Keratinocyte (primary cell): ENCODE data around the gene IL1RL2. TPM values are rescaled to one million over a fixed set of nuclear protein-coding genes. Genes with fewer than 3 reads are reported as not detected.

Source experiments
- DNase-seq: peaks from one replicate; pipeline ENCODE4 v3.0.0-alpha.2; 2011; ENCODE audit warnings: low read depth, missing footprints, low spot score
- FAIRE-seq: peaks from 2 replicates; lab custom pipeline; 2011; peaks lifted over from hg19 to GRCh38; lab: Jason Lieb, UNC
- H2AFZ ChIP-seq: 2 replicates; pipeline ENCODE4 v1.6.0; 2012; ENCODE audit warnings: low read length, control low read depth, inconsistent platforms; ENCODE audit not compliant: control insufficient read depth
- H3K27ac ChIP-seq: 2 replicates; pipeline ENCODE4 v1.5.1; 2011; ENCODE audit warnings: low read length; ENCODE audit not compliant: control insufficient read depth, insufficient read depth
- H3K27me3 ChIP-seq: 3 replicates; pipeline ENCODE4 v1.6.0; 2011; ENCODE audit warnings: low read length; ENCODE audit not compliant: control insufficient read depth, insufficient read depth; ENCODE audit errors: extremely low read depth
- H3K36me3 ChIP-seq, 2 experiments: 2 replicates in 1 of 2; 3 replicates in 1 of 2; pipeline ENCODE4 v1.5.1; 2011; ENCODE audit warnings: low read length in 2 of 2, mild to moderate bottlenecking in 1 of 2; ENCODE audit not compliant: control insufficient read depth in 2 of 2, insufficient read depth in 2 of 2; ENCODE audit errors: extremely low read depth in 1 of 2
- H3K4me1 ChIP-seq: 3 replicates; pipeline ENCODE4 v1.5.1; 2011; ENCODE audit warnings: low read length; ENCODE audit not compliant: control insufficient read depth, insufficient read depth; ENCODE audit errors: extremely low read depth
- H3K4me2 ChIP-seq: 3 replicates; pipeline ENCODE4 v1.6.0; 2011; ENCODE audit warnings: low read depth, low read length; ENCODE audit not compliant: control insufficient read depth, insufficient read depth; ENCODE audit errors: extremely low read depth
- H3K4me3 ChIP-seq, 3 experiments: fragments of 200-600 bp in 1 of 3; sonication (generic) in 1 of 3; 2 replicates in 2 of 3; 3 replicates in 1 of 3; pipeline ENCODE4 v1.5.1; 2011 to 2016; ENCODE audit warnings: low read length in 3 of 3, mild to moderate bottlenecking in 3 of 3, control low read depth in 2 of 3, inconsistent platforms in 1 of 3, low read depth in 1 of 3, mixed read lengths in 1 of 3, mixed run types in 1 of 3, moderate library complexity in 1 of 3; ENCODE audit not compliant: control insufficient read depth in 2 of 3, insufficient read depth in 2 of 3; ENCODE audit errors: extremely low read depth in 1 of 3
- H3K79me2 ChIP-seq: 2 replicates; pipeline ENCODE4 v1.6.0; 2012; ENCODE audit warnings: low read length; ENCODE audit not compliant: control insufficient read depth, insufficient read depth
- H3K9ac ChIP-seq: 3 replicates; pipeline ENCODE4 v1.6.0; 2011; ENCODE audit warnings: low read length; ENCODE audit not compliant: control insufficient read depth, insufficient read depth; ENCODE audit errors: extremely low read depth
- H3K9me1 ChIP-seq: 3 replicates; pipeline ENCODE4 v1.6.0; 2011; ENCODE audit warnings: low read length; ENCODE audit not compliant: control insufficient read depth, insufficient read depth; ENCODE audit errors: extremely low read depth
- H3K9me3 ChIP-seq: 2 replicates; pipeline ENCODE4 v1.5.1; 2012; ENCODE audit warnings: low read depth, low read length; ENCODE audit not compliant: control insufficient read depth
- H4K20me1 ChIP-seq: 3 replicates; pipeline ENCODE4 v1.6.0; 2011; ENCODE audit warnings: low read length; ENCODE audit not compliant: control insufficient read depth, insufficient read depth; ENCODE audit errors: extremely low read depth
- EZH2 ChIP-seq: IDR thresholded peaks from one replicate; pipeline ENCODE4 v1.6.1; 2012; ENCODE audit warnings: inconsistent platforms, mild to moderate bottlenecking, low read length, moderate library complexity
- dilution Hi-C: fragments of 300-500 bp; cut with MboI; formaldehyde crosslinking; loops from one replicate; pipeline ENCODE4 v1.7.0; 2020; ENCODE audit warnings: low sequenced_read_pairs; ENCODE audit not compliant: extremely low pct_ligation_motif_present
- polyA plus RNA-seq, 5 experiments: library from polyadenylated mRNA; depleted of rRNA in 3 of 5; stranded (reverse) in 3 of 5; stranded (forward) in 1 of 5; unstranded in 1 of 5; fragments of >200 nt; gene quantifications; 1 replicate in 1 of 5; 2 replicates in 3 of 5; 3 replicates in 1 of 5; pipeline versions ENCODE4 v1.2.1 to v1.2.3, GENCODE V29; 2011 to 2012; ENCODE audit warnings: missing spikeins in 2 of 5, low read depth in 1 of 5, low replicate concordance in 1 of 5
- TF ChIP-seq, protein P1 (sequence below), 3 experiments: IDR thresholded peaks in 1 of 3; conservative IDR thresholded peaks in 1 of 3; optimal IDR thresholded peaks in 1 of 3; 2 replicates in 2 of 3; 3 replicates in 1 of 3; pipeline versions ENCODE3 to v1.5.1; 2011; ENCODE audit warnings: low read length in 3 of 3, mild to moderate bottlenecking in 3 of 3, moderate library complexity in 2 of 3, control low read depth in 1 of 3, inconsistent platforms in 1 of 3; ENCODE audit not compliant: insufficient read depth in 2 of 3; ENCODE audit errors: extremely low read depth in 1 of 3

Gene IL1RL2
- polyA plus RNA-seq, 1 donor (not counting 4 experiments of a cell fraction or from before 2014, with no cell fraction given) = 1.5 TPM

DNA sequence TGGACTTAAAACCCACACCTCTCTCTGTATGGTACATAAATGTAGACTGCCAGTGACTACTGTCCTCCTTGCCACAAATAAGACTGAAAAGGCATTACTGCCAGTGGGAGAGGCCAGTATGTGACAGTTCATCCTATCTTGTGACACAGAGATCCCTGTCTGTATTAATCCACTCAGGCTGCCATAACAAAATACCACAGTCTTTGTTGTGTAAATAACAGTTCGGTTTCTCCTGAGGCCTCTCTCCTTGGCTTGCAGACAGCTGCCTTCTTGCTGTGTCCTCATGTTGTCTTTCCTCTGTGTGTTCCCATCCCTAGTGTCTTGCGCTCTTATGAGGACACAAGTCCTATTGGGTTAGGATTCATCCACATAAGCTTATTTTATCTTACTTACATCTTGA is 78.1 kb downstream of the IL1RL2 start:
- Histone ChIP-seq H3K36me3 (no peaks in the 10 kb centered on the region), H3K9ac (no peak overlapping the region), H4K20me1 (no peaks in the 10 kb centered on the region), H3K79me2 (no peaks in the 10 kb centered on the region), H3K9me3 (no peaks in the 10 kb centered on the region), H3K27ac (no peak overlapping the region), H3K4me3 (no peak overlapping the region), H3K9me1 (no peaks in the 10 kb centered on the region), H3K4me2 (no peak overlapping the region), H3K27me3 (no peaks in the 10 kb centered on the region), H2AFZ (no peak overlapping the region), H3K4me1 (peaks cover 5% of the 10 kb centered on the region)
- dilution Hi-C loops = no loop called here
- TF ChIP-seq EZH2 = no peak
- TF ChIP-seq, protein P1, sequence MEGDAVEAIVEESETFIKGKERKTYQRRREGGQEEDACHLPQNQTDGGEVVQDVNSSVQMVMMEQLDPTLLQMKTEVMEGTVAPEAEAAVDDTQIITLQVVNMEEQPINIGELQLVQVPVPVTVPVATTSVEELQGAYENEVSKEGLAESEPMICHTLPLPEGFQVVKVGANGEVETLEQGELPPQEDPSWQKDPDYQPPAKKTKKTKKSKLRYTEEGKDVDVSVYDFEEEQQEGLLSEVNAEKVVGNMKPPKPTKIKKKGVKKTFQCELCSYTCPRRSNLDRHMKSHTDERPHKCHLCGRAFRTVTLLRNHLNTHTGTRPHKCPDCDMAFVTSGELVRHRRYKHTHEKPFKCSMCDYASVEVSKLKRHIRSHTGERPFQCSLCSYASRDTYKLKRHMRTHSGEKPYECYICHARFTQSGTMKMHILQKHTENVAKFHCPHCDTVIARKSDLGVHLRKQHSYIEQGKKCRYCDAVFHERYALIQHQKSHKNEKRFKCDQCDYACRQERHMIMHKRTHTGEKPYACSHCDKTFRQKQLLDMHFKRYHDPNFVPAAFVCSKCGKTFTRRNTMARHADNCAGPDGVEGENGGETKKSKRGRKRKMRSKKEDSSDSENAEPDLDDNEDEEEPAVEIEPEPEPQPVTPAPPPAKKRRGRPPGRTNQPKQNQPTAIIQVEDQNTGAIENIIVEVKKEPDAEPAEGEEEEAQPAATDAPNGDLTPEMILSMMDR (optimal IDR thresholded peaks at IDR 0.05 in 1 of 3, IDR thresholded peaks at IDR 0.05 in 1 of 3, conservative IDR thresholded peaks at IDR 0.05 in 1 of 3; ENCODE audit: extremely low read depth in 1 of 3, insufficient read depth in 2 of 3, low read length in 3 of 3) = no peak
- DNase-seq = no peak
- no peak for FAIRE-seq

DNA sequence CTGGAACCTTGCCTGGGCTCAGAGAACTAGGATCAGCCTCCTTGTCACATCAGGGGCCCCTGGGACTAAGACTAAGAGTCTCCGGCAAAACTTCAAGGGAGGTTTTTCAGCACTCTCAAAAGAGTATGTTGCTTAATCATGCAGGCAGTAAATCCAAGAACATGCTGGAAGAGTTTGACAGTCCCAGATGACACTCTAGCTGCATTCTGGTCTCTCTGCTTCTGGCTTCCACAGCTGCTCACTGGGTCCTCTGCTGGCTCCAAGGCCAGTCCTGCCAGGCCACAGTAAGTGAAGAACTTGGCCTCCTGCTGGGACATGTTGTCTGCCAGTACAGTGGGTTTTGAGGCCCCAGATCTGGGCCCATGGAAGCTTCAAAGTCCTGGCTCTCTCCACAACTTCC is 79.4 kb downstream of the IL1RL2 start:
- no peak overlapping the region for H3K4me2 ChIP-seq
- H3K79me2 ChIP-seq = no peaks in the 10 kb centered on the region
- FAIRE-seq = no peak
- H3K27ac ChIP-seq = no peak overlapping the region
- no peak for DNase-seq
- no peaks in the 10 kb centered on the region for H3K9me1 ChIP-seq
- no peak overlapping the region for H2AFZ ChIP-seq
- dilution Hi-C loops = no loop called here
- H3K4me1 ChIP-seq = peaks cover 5% of the 10 kb centered on the region
- no peak for TF ChIP-seq EZH2
- TF ChIP-seq, protein P1 (optimal IDR thresholded peaks at IDR 0.05 in 1 of 3, IDR thresholded peaks at IDR 0.05 in 1 of 3, conservative IDR thresholded peaks at IDR 0.05 in 1 of 3; ENCODE audit: extremely low read depth in 1 of 3, insufficient read depth in 2 of 3, low read length in 3 of 3) = no peak
- H3K36me3 ChIP-seq = no peaks in the 10 kb centered on the region
- no peak overlapping the region for H3K4me3 ChIP-seq
- no peaks in the 10 kb centered on the region for H4K20me1 ChIP-seq
- H3K9me3 ChIP-seq = no peaks in the 10 kb centered on the region
- H3K9ac ChIP-seq = no peak overlapping the region
- H3K27me3 ChIP-seq = peaks cover 5% of the 10 kb centered on the region
